Osteoblast (primary cell): ENCODE measurements around the gene OVAAL. TPM values are rescaled to one million over a fixed set of nuclear protein-coding genes. Genes with fewer than 3 reads are reported as not detected.

ENCODE experiments used
- DNase-seq: peaks from one replicate; pipeline ENCODE4 v3.0.0; 2011; ENCODE audit warnings: low spot score, mixed read lengths; ENCODE audit not compliant: insufficient read length; ENCODE audit errors: missing footprints
- H2AFZ ChIP-seq: 2 replicates; pipeline ENCODE4 v1.6.0; 2011; ENCODE audit warnings: mild to moderate bottlenecking, low read length
- H3K27ac ChIP-seq: 2 replicates; pipeline ENCODE4 v1.5.1; 2011; ENCODE audit warnings: mild to moderate bottlenecking, low read depth, low read length, moderate library complexity
- H3K27me3 ChIP-seq: 2 replicates; pipeline ENCODE4 v1.6.0; 2012; ENCODE audit warnings: mild to moderate bottlenecking, control low read depth, inconsistent platforms, low read length, moderate library complexity; ENCODE audit not compliant: insufficient read depth
- H3K36me3 ChIP-seq: 2 replicates; pipeline ENCODE4 v1.5.1; 2011; ENCODE audit warnings: mild to moderate bottlenecking, low read length, control low read depth, moderate library complexity; ENCODE audit not compliant: insufficient read depth
- H3K4me1 ChIP-seq: 2 replicates; pipeline ENCODE4 v1.5.1; 2011; ENCODE audit warnings: mild to moderate bottlenecking, low read length, control low read depth, moderate library complexity; ENCODE audit not compliant: insufficient read depth
- H3K4me2 ChIP-seq: 2 replicates; pipeline ENCODE4 v1.6.0; 2011; ENCODE audit warnings: mild to moderate bottlenecking, low read length; ENCODE audit not compliant: insufficient read depth
- H3K4me3 ChIP-seq: fragments of 200-600 bp; sonication (generic); 3 replicates; pipeline ENCODE4 v1.5.1; 2012; ENCODE audit warnings: mild to moderate bottlenecking, low read length, inconsistent platforms; ENCODE audit not compliant: insufficient read depth
- H3K79me2 ChIP-seq: 2 replicates; pipeline ENCODE4 v1.6.0; 2012; ENCODE audit warnings: mild to moderate bottlenecking, low read length, control low read depth, inconsistent platforms; ENCODE audit not compliant: insufficient read depth
- H3K9me3 ChIP-seq: 2 replicates; pipeline ENCODE4 v1.5.1; 2011; ENCODE audit warnings: low read depth, low read length, control low read depth
- H4K20me1 ChIP-seq: 2 replicates; pipeline ENCODE4 v1.6.0; 2012; ENCODE audit warnings: mild to moderate bottlenecking, low read length, control low read depth; ENCODE audit not compliant: insufficient read depth
- CTCF ChIP-seq: IDR thresholded peaks from 2 replicates; pipeline ENCODE4 v1.5.1; 2011; ENCODE audit warnings: mild to moderate bottlenecking, low read depth, low read length, moderate library complexity; ENCODE audit errors: extremely low read depth
- total RNA-seq: library from RNA; depleted of rRNA; stranded (reverse); fragments of >200 nt; gene quantifications from 2 replicates; pipeline ENCODE4 v1.2.3, GENCODE V29; 2012

The OVAAL gene
- total RNA-seq, 1 donor = not detected

- TF ChIP-seq CTCF = no peak
- H3K79me2 ChIP-seq = no peaks in the 10 kb centered on the region
- H3K4me3 ChIP-seq = no peak overlapping the region
- DNase-seq = no peak
- no peaks in the 10 kb centered on the region for H3K36me3 ChIP-seq
- H3K27me3 ChIP-seq = no peaks in the 10 kb centered on the region
- H3K4me2 ChIP-seq = no peak overlapping the region
- no peaks in the 10 kb centered on the region for H4K20me1 ChIP-seq
- H3K4me1 ChIP-seq = peaks cover 11% of the 10 kb centered on the region
- no peak overlapping the region for H3K27ac ChIP-seq
- no peak overlapping the region for H2AFZ ChIP-seq
- H3K9me3 ChIP-seq = no peaks in the 10 kb centered on the region
These were observed 29.8 kb upstream of the OVAAL start for GRCh38 chr1:180528868-180529470.

- peak; percentile 59 for DNase-seq
- Histone ChIP-seq H2AFZ (peak overlapping the region; percentile 66), H3K36me3 (no peaks in the 10 kb centered on the region), H3K4me2 (no peak overlapping the region), H3K9me3 (no peaks in the 10 kb centered on the region), H3K27ac (no peak overlapping the region), H3K79me2 (no peaks in the 10 kb centered on the region), H3K4me1 (peaks cover 11% of the 10 kb centered on the region), H3K27me3 (no peaks in the 10 kb centered on the region), H4K20me1 (no peaks in the 10 kb centered on the region), H3K4me3 (no peak overlapping the region)
- TF ChIP-seq CTCF = no peak
These were observed 28.3 kb upstream of the OVAAL start for GRCh38 chr1:180530501-180530900.

- H2AFZ ChIP-seq = peak overlapping the region; percentile 39
- TF ChIP-seq CTCF = no peak
These were observed 25.9 kb upstream of the OVAAL start for GRCh38 chr1:180532854-180533253.

GRCh38 chr1:180533266-180533987 lies 25.3 kb upstream of the OVAAL start:
- no peaks in the 10 kb centered on the region for H4K20me1 ChIP-seq
- H3K4me2 ChIP-seq = no peak overlapping the region
- no peaks in the 10 kb centered on the region for H3K79me2 ChIP-seq
- H3K36me3 ChIP-seq = no peaks in the 10 kb centered on the region
- peaks cover 7% of the 10 kb centered on the region for H3K4me1 ChIP-seq
- DNase-seq = peak; percentile 66
- H3K4me3 ChIP-seq = no peak overlapping the region
- peak; percentile 97 for TF ChIP-seq CTCF
- peak overlapping the region; percentile 48 for H2AFZ ChIP-seq
- no peaks in the 10 kb centered on the region for H3K9me3 ChIP-seq
- H3K27ac ChIP-seq = no peak overlapping the region
- H3K27me3 ChIP-seq = no peaks in the 10 kb centered on the region

More at GRCh38 chr1:180532854-180533253, 25.9 kb upstream of the OVAAL start:
- Histone ChIP-seq H3K4me2 (no peak overlapping the region), H3K79me2 (no peaks in the 10 kb centered on the region), H3K36me3 (no peaks in the 10 kb centered on the region), H3K27ac (no peak overlapping the region), H3K4me3 (no peak overlapping the region), H4K20me1 (no peaks in the 10 kb centered on the region), H3K27me3 (no peaks in the 10 kb centered on the region), H3K9me3 (no peaks in the 10 kb centered on the region), H3K4me1 (peaks cover 7% of the 10 kb centered on the region)
- no peak for DNase-seq
